Gastroesophageal sphincter (tissue), 4 donors: ENCODE measurements around the gene HTRA3. TPM values are rescaled to one million over a fixed set of nuclear protein-coding genes. Genes with fewer than 3 reads are reported as not detected.

ENCODE experiments used
- ATAC-seq: fragments of 150-250 bp; one replicate; pipeline ENCODE4 v1.9.1; 2016; ENCODE audit warnings: mild to moderate bottlenecking, moderate library complexity
- H3K27ac ChIP-seq, 4 donors: fragments of 200-600 bp; sonication (generic) in 3 of 4; 1 replicate in 3 of 4; 2 replicates in 1 of 4; pipeline ENCODE4 v1.5.1; 2016 to 2019
- H3K27me3 ChIP-seq: fragments of 200-600 bp; sonication (generic); one replicate; pipeline ENCODE4 v1.5.1; 2019
- H3K36me3 ChIP-seq, 2 donors: fragments of 200-600 bp; sonication (generic); one replicate each; pipeline ENCODE4 v1.5.1; 2019; ENCODE audit warnings: control low read depth in 1 of 2
- H3K4me1 ChIP-seq, 3 donors: fragments of 200-600 bp; sonication (generic); 1 replicate in 2 of 3; 2 replicates in 1 of 3; pipeline ENCODE4 v1.5.1; 2016 to 2019; ENCODE audit warnings: control low read depth in 2 of 3
- H3K4me3 ChIP-seq, 2 donors: fragments of 200-600 bp; sonication (generic); one replicate each; pipeline ENCODE4 v1.5.1; 2019; ENCODE audit warnings: mild to moderate bottlenecking in 1 of 2, moderate library complexity in 1 of 2
- H3K9me3 ChIP-seq, 3 donors: fragments of 200-600 bp; sonication (generic); one replicate each; pipeline ENCODE4 v1.5.1; 2017 to 2019; ENCODE audit warnings: control low read depth in 2 of 3
- CTCF ChIP-seq, 4 experiments: fragments of 200-600 bp in 2 of 4; fragments of 450-650 bp in 2 of 4; sonication (generic) in 1 of 4; IDR thresholded peaks; one replicate each; pipeline ENCODE4 v1.5.1; 2017 to 2019; ENCODE audit warnings: antibody characterized with exemption in 4 of 4, mild to moderate bottlenecking in 2 of 4, moderate library complexity in 2 of 4
- EP300 ChIP-seq: sonication (generic); formaldehyde crosslinking; IDR thresholded peaks from one replicate; pipeline ENCODE4 v1.6.1; 2017; ENCODE audit warnings: antibody characterized with exemption, mild to moderate bottlenecking
- POLR2A ChIP-seq, 2 donors: fragments of 450-650 bp; IDR thresholded peaks; one replicate each; pipeline ENCODE4 v1.6.1; 2017; ENCODE audit warnings: antibody characterized with exemption in 2 of 2, mild to moderate bottlenecking in 2 of 2, moderate library complexity in 1 of 2
- POLR2AphosphoS5 ChIP-seq: sonication (generic); formaldehyde crosslinking; IDR thresholded peaks from one replicate; pipeline ENCODE4 v1.6.1; 2017; ENCODE audit warnings: antibody characterized with exemption
- WGBS, 2 donors: methylation state at CpG; one replicate each; pipeline ENCODE4 v1.1.5; 2018; ENCODE audit warnings: low coverage in 1 of 2; 5-methylcytosine and 5-hydroxymethylcytosine counted together
- total RNA-seq, 4 donors: library from RNA; depleted of rRNA; stranded (reverse); fragments of >200 nt; gene quantifications; one replicate each; pipeline ENCODE4 v1.1.0, GENCODE V29; 2016

The HTRA3 gene
- total RNA-seq, 4 donors from 2014 or later: 30.2 to 80.5 (median 59.9) TPM

- ATAC-seq: no peak
- Histone ChIP-seq H3K4me1 (peaks cover 0 to 24% (median 17%) of the 10 kb centered on the region in 3 donors), H3K27me3 (no peaks in the 10 kb centered on the region), H3K27ac (no peak overlapping the region), H3K9me3 (no peaks in the 10 kb centered on the region), H3K36me3 (no peaks in the 10 kb centered on the region), H3K4me3 (no peak overlapping the region)
- WGBS, 2 donors: 83% methylated on average over 1 of the region's 23 CpGs; no CpG with 5 or more reads in 1 of the 2 donors
- TF ChIP-seq EP300 (no peak), POLR2A (IDR thresholded peaks at IDR 0.05) (no peak), POLR2AphosphoS5 (no peak), CTCF (IDR thresholded peaks at IDR 0.05) (no peak)
Measured at GRCh38 chr4:8262637-8263322, 6.8 kb upstream of the HTRA3 start.

- no peak for ATAC-seq
- WGBS, 2 donors: 64 to 98% methylated on average over 5 to 6 of the region's 10 CpGs
- no peaks in the 10 kb centered on the region for H3K27me3 ChIP-seq
- peaks cover 0 to 26% (median 17%) of the 10 kb centered on the region in 3 donors for H3K4me1 ChIP-seq
- TF ChIP-seq POLR2AphosphoS5: no peak
- TF ChIP-seq CTCF (IDR thresholded peaks at IDR 0.05): no peak
- no peaks in the 10 kb centered on the region for H3K36me3 ChIP-seq
- no peak overlapping the region for H3K4me3 ChIP-seq
- H3K27ac ChIP-seq: no peak overlapping the region
- H3K9me3 ChIP-seq: no peaks in the 10 kb centered on the region
Measured at GRCh38 chr4:8263397-8263796, 6.2 kb upstream of the HTRA3 start.

GRCh38 chr4:8264106-8264505 lies 5.4 kb upstream of the HTRA3 start:
- H3K4me1 ChIP-seq: peaks cover 0 to 32% (median 18%) of the 10 kb centered on the region in 3 donors
- no peaks in the 10 kb centered on the region for H3K27me3 ChIP-seq
- TF ChIP-seq CTCF (IDR thresholded peaks at IDR 0.05) (no peak), POLR2AphosphoS5 (no peak), POLR2A (IDR thresholded peaks at IDR 0.05) (no peak), EP300 (no peak)
- H3K36me3 ChIP-seq: no peaks in the 10 kb centered on the region
- WGBS, 2 donors: 86 to 90% methylated on average over 6 to 13 of the region's 14 CpGs
- H3K4me3 ChIP-seq: no peak overlapping the region
- H3K9me3 ChIP-seq: no peaks in the 10 kb centered on the region
- no peak overlapping the region for H3K27ac ChIP-seq
- no peak for ATAC-seq

GRCh38 chr4:8265171-8265929 lies 4.2 kb upstream of the HTRA3 start:
- WGBS, 2 donors: 95% methylated on average over 5 of the region's 20 CpGs; no CpG with 5 or more reads in 1 of the 2 donors

More at GRCh38 chr4:8265171-8265929, 4.2 kb upstream of the HTRA3 start:
- Histone ChIP-seq H3K4me3 (no peak overlapping the region), H3K27ac (no peak overlapping the region), H3K27me3 (peaks cover 6% of the 10 kb centered on the region), H3K4me1 (peaks cover 0 to 40% (median 20%) of the 10 kb centered on the region in 3 donors), H3K9me3 (no peaks in the 10 kb centered on the region), H3K36me3 (no peaks in the 10 kb centered on the region)
- ATAC-seq: no peak
- TF ChIP-seq CTCF (IDR thresholded peaks at IDR 0.05): no peak
- TF ChIP-seq POLR2AphosphoS5: no peak
- TF ChIP-seq POLR2A (IDR thresholded peaks at IDR 0.05): no peak
- TF ChIP-seq EP300: no peak
